ENCODE data around the gene ITPKA.

- TF ChIP-seq CTCF (IDR thresholded peaks at IDR 0.05) = no peak
- no peak for TF ChIP-seq ZFX (IDR thresholded peaks at IDR 0.05; ENCODE audit: borderline replicate concordance)
These were observed 27.0 kb upstream of the ITPKA start for GRCh38 chr15:41466711-41467110.

Data from 22Rv1 (cell line).